CD4-positive, alpha-beta T cell (primary cell): Measurements from ENCODE around the gene MAP3K5. TPM values are rescaled to one million over a fixed set of nuclear protein-coding genes. Genes with fewer than 3 reads are reported as not detected.

Experiments
- ATAC-seq: fragments of 200-7000 bp; cut with Tn5 transposase; one replicate; pipeline ENCODE4 v1.10.0; 2022; ENCODE audit warnings: mild to moderate bottlenecking; ENCODE audit not compliant: poor library complexity
- CTCF ChIA-PET: fragments of 350-600 bp; sonication (Branson Sonifier 250); formaldehyde crosslinking; loops from one replicate; lab custom pipeline; 2021; ENCODE audit warnings: antibody characterized with exemption, inconsistent platforms; lab: Charles Lee
- POLR2A ChIA-PET: fragments of 350-600 bp; sonication (Branson Sonifier 250); formaldehyde crosslinking; loops from one replicate; lab custom pipeline; 2021; ENCODE audit warnings: antibody characterized with exemption, inconsistent platforms; lab: Charles Lee
- DNase-seq, 14 experiments: peaks; one replicate each; pipeline ENCODE4 v3.0.0-alpha.2; 2013 to 2020; ENCODE audit warnings: mixed read lengths in 2 of 14
- H3K27ac ChIP-seq, 2 donors: one replicate each; pipeline versions ENCODE4 v1.5.1 to v1.7.0; 2013; ENCODE audit warnings: low read length in 2 of 2, low read depth in 1 of 2, mild to moderate bottlenecking in 1 of 2
- H3K27me3 ChIP-seq, 2 experiments: 1 replicate in 1 of 2; 2 replicates in 1 of 2; pipeline versions ENCODE4 v1.6.1 to v1.7.0; 2013; ENCODE audit warnings: low read length in 2 of 2, control low read depth in 1 of 2, mild to moderate bottlenecking in 1 of 2, moderate library complexity in 1 of 2; ENCODE audit not compliant: insufficient read depth in 2 of 2, control insufficient read depth in 1 of 2
- H3K36me3 ChIP-seq: one replicate; pipeline ENCODE4 v1.6.1; 2013; ENCODE audit warnings: low read length, control low read depth; ENCODE audit not compliant: insufficient read depth
- H3K4me1 ChIP-seq: one replicate; pipeline ENCODE4 v1.6.1; 2013; ENCODE audit warnings: low read length, control low read depth; ENCODE audit not compliant: insufficient read depth
- H3K4me3 ChIP-seq: one replicate; pipeline ENCODE4 v1.5.1; 2013; ENCODE audit warnings: mild to moderate bottlenecking, low read length, moderate library complexity
- H3K9me3 ChIP-seq, 2 experiments: 1 replicate in 1 of 2; 2 replicates in 1 of 2; pipeline versions ENCODE4 v1.6.1 to v1.7.0; 2013; ENCODE audit warnings: low read length in 2 of 2, mild to moderate bottlenecking in 2 of 2, control low read depth in 1 of 2, moderate library complexity in 1 of 2; ENCODE audit not compliant: control insufficient read depth in 1 of 2, insufficient read depth in 1 of 2
- H3K27ac Mint-ChIP-seq: one replicate; pipeline ENCODE4 v1.8.0; 2020; ENCODE audit warnings: mixed read lengths
- H3K27me3 Mint-ChIP-seq: one replicate; pipeline ENCODE4 v1.8.0; 2021; ENCODE audit warnings: mixed read lengths
- H3K36me3 Mint-ChIP-seq: one replicate; pipeline ENCODE4 v1.8.0; 2021; ENCODE audit warnings: low read depth, mixed read lengths
- H3K4me1 Mint-ChIP-seq: one replicate; pipeline ENCODE4 v1.8.0; 2021; ENCODE audit warnings: low read depth, mixed read lengths
- H3K4me3 Mint-ChIP-seq: one replicate; pipeline ENCODE4 v1.8.0; 2020; ENCODE audit warnings: mild to moderate bottlenecking, mixed read lengths
- H3K9me3 Mint-ChIP-seq: one replicate; pipeline ENCODE4 v1.8.0; 2020; ENCODE audit warnings: mixed read lengths
- CTCF ChIP-seq: fragments of 200-600 bp; IDR thresholded peaks from one replicate; pipeline ENCODE4 v1.8.0; 2022; ENCODE audit warnings: antibody characterized with exemption, mild to moderate bottlenecking
- intact Hi-C, 2 experiments: fragments of 100-400 bp; cut with DNase I in 1 of 2; cut with micrococcal nuclease in 1 of 2; formaldehyde crosslinking; loops; one replicate each; pipeline versions ENCODE4 v1.15.1 to v1.9.0; 2023 to 2025; cut with DNase I, micrococcal nuclease
- total RNA-seq, 174 experiments: library from RNA in 2 of 174; stranded (reverse) in 2 of 174; gene quantifications; one replicate each; pipeline ENCODE4 v1.2.3 and lab custom pipeline; 2021 to 2026

MAP3K5 gene
- total RNA-seq, 2 experiments from 2014 or later = 12.9 to 14.1 TPM

- no peak for TF ChIP-seq CTCF
- no peak for ATAC-seq
- ChIA-PET POLR2A (interaction anchor here (8.5 kb wide), 1 partner anchor 38 kb away, joined by 110 read pairs; the partner anchor contains the start of gene MAP3K5), CTCF (interaction anchor here (1.1 kb wide), 1 partner anchor 41 kb away, joined by 5 read pairs; the partner anchor contains the start of gene MAP3K5)
- H3K27ac ChIP-seq = peak overlapping the region; percentile 32 to 77
- H3K4me1 ChIP-seq = peaks cover 64% of the 10 kb centered on the region
- peak overlapping the region; percentile 74 for H3K27ac Mint-ChIP-seq
- H3K27me3 Mint-ChIP-seq = no peaks in the 10 kb centered on the region
- no peaks in the 10 kb centered on the region for H3K36me3 Mint-ChIP-seq
- H3K4me1 Mint-ChIP-seq = peaks cover 86% of the 10 kb centered on the region
- peak overlapping the region; percentile 53 for H3K4me3 Mint-ChIP-seq
- peak overlapping the region; percentile 27 for H3K4me3 ChIP-seq
- DNase-seq = no peak
- H3K36me3 ChIP-seq = no peaks in the 10 kb centered on the region
- intact Hi-C loops = no loop called here
- H3K27me3 ChIP-seq = no peaks in the 10 kb centered on the region
- no peaks in the 10 kb centered on the region for H3K9me3 ChIP-seq
- no peaks in the 10 kb centered on the region for H3K9me3 Mint-ChIP-seq
Measured at GRCh38 chr6:136750696-136751521, 41.4 kb downstream of the MAP3K5 start.

GRCh38 chr6:136749359-136749997 lies 42.8 kb downstream of the MAP3K5 start:
- H3K27ac Mint-ChIP-seq = peak overlapping the region; percentile 74
- ChIA-PET POLR2A (interaction anchor here (8.5 kb wide), 1 partner anchor 39 kb away, joined by 110 read pairs; the partner anchor contains the start of gene MAP3K5), CTCF (no interaction called here)
- no peak for DNase-seq
- H3K4me3 ChIP-seq = no peak overlapping the region
- ATAC-seq = no peak
- peaks cover 82% of the 10 kb centered on the region for H3K4me1 Mint-ChIP-seq
- H3K27me3 ChIP-seq = no peaks in the 10 kb centered on the region
- H3K36me3 Mint-ChIP-seq = no peaks in the 10 kb centered on the region
- no peaks in the 10 kb centered on the region for H3K9me3 ChIP-seq
- intact Hi-C loops = loop anchor here in 1 of 2 experiments (2.0 kb wide), 1 partner anchor 37 kb away; no protein-coding TSS in a partner anchor
- no peaks in the 10 kb centered on the region for H3K27me3 Mint-ChIP-seq
- H3K27ac ChIP-seq = peak overlapping the region in 1 of 2 donors; percentile 77
- H3K9me3 Mint-ChIP-seq = no peaks in the 10 kb centered on the region
- no peaks in the 10 kb centered on the region for H3K36me3 ChIP-seq
- peaks cover 56% of the 10 kb centered on the region for H3K4me1 ChIP-seq
- no peak overlapping the region for H3K4me3 Mint-ChIP-seq
- no peak for TF ChIP-seq CTCF

- intact Hi-C loops = no loop called here
- no peak for TF ChIP-seq CTCF
- peak overlapping the region in 1 of 2 donors; percentile 4 for H3K27ac ChIP-seq
- H3K27me3 Mint-ChIP-seq = no peaks in the 10 kb centered on the region
- H3K27ac Mint-ChIP-seq = peak overlapping the region; percentile 61
- POLR2A ChIA-PET = interaction anchor here (1.2 kb wide), 1 partner anchor 12 kb away, joined by 3 read pairs; no protein-coding TSS in a partner anchor
- H3K4me1 ChIP-seq = peaks cover 37% of the 10 kb centered on the region
- no peaks in the 10 kb centered on the region for H3K9me3 ChIP-seq
- H3K27me3 ChIP-seq = no peaks in the 10 kb centered on the region
- no peak overlapping the region for H3K4me3 ChIP-seq
- DNase-seq = no peak
- no peaks in the 10 kb centered on the region for H3K9me3 Mint-ChIP-seq
- no peak for ATAC-seq
- H3K4me1 Mint-ChIP-seq = peaks cover 67% of the 10 kb centered on the region
- no peaks in the 10 kb centered on the region for H3K36me3 ChIP-seq
- H3K4me3 Mint-ChIP-seq = no peak overlapping the region
- CTCF ChIA-PET = interaction anchor here (1.6 to 5.1 kb wide), 2 partner anchors 45 to 47 kb away, joined by 3 to 44 read pairs; partner anchors contain the start of gene MAP3K5
- H3K36me3 Mint-ChIP-seq = no peaks in the 10 kb centered on the region
Measured at GRCh38 chr6:136747507-136747906, 44.8 kb downstream of the MAP3K5 start.
